Breast epithelium (tissue), 4 donors: ENCODE measurements around the gene RAB22A. TPM values are rescaled to one million over a fixed set of nuclear protein-coding genes. Genes with fewer than 3 reads are reported as not detected.
A peak's percentile ranks its signal among the peaks of the same experiment; 100 is the strongest.

Experiments
- DNase-seq, 2 donors: peaks; one replicate each; pipeline ENCODE4 v3.0.0-alpha.2; 2019; ENCODE audit warnings: low spot score in 2 of 2
- H3K27ac ChIP-seq, 2 donors: fragments of 200-600 bp; sonication (generic) in 1 of 2; one replicate each; pipeline ENCODE4 v1.5.1; 2016 to 2019; ENCODE audit warnings: mild to moderate bottlenecking in 1 of 2
- H3K27me3 ChIP-seq, 2 donors: fragments of 200-600 bp; sonication (generic) in 1 of 2; one replicate each; pipeline versions ENCODE4 v1.5.1 to v1.6.0; 2017 to 2019; ENCODE audit warnings: control low read depth in 1 of 2, mild to moderate bottlenecking in 1 of 2
- H3K36me3 ChIP-seq: fragments of 200-600 bp; one replicate; pipeline ENCODE4 v1.5.1; 2019
- H3K4me1 ChIP-seq, 2 donors: fragments of 200-600 bp; sonication (generic); one replicate each; pipeline ENCODE4 v1.5.1; 2016 to 2019; ENCODE audit warnings: control low read depth in 1 of 2
- H3K4me3 ChIP-seq, 3 donors: fragments of 200-600 bp; sonication (generic); 1 replicate in 2 of 3; 2 replicates in 1 of 3; pipeline ENCODE4 v1.5.1; 2016 to 2019; ENCODE audit warnings: mild to moderate bottlenecking in 3 of 3, moderate library complexity in 2 of 3
- H3K9me3 ChIP-seq, 2 donors: fragments of 200-600 bp; sonication (generic) in 1 of 2; one replicate each; pipeline ENCODE4 v1.5.1; 2016 to 2019; ENCODE audit warnings: control low read depth in 1 of 2
- CTCF ChIP-seq, 3 donors: fragments of 450-650 bp; IDR thresholded peaks; one replicate each; pipeline ENCODE4 v1.5.1; 2016 to 2017; ENCODE audit warnings: antibody characterized with exemption in 3 of 3, mild to moderate bottlenecking in 3 of 3, moderate library complexity in 3 of 3
- POLR2A ChIP-seq: fragments of 450-650 bp; IDR thresholded peaks from one replicate; pipeline ENCODE4 v1.6.1; 2016; ENCODE audit warnings: antibody characterized with exemption, mild to moderate bottlenecking, moderate library complexity
- POLR2AphosphoS5 ChIP-seq, 3 donors: sonication (generic); formaldehyde crosslinking; IDR thresholded peaks; one replicate each; pipeline ENCODE4 v1.6.1; 2017; ENCODE audit warnings: antibody characterized with exemption in 3 of 3
- intact Hi-C: fragments of 100-400 bp; cut with DNase I; formaldehyde crosslinking; loops from one replicate; pipeline ENCODE4 v1.15.1; 2023; ENCODE audit warnings: low total_unique reads
- total RNA-seq, 3 donors: library from RNA; depleted of rRNA; stranded (reverse); fragments of >200 nt; gene quantifications; one replicate each; pipeline ENCODE4 v1.1.0, GENCODE V29; 2016

Gene RAB22A, protein sequence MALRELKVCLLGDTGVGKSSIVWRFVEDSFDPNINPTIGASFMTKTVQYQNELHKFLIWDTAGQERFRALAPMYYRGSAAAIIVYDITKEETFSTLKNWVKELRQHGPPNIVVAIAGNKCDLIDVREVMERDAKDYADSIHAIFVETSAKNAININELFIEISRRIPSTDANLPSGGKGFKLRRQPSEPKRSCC
- 10 to 100 TPM; 17.7 to 22.4 (median 22.2) TPM for total RNA-seq

- no peaks in the 10 kb centered on the region for H3K36me3 ChIP-seq
- TF ChIP-seq POLR2AphosphoS5 (IDR thresholded peaks at IDR 0.05) (peak in 2 of 3 donors; percentile 34 to 59), POLR2A (no peak)
- peak within 1 kb of the TSS; percentile 99 to 100 (median 99) for H3K4me3 ChIP-seq
- H3K4me1 ChIP-seq, result no peaks in the 10 kb centered on the region
- peak within 1 kb of the TSS; percentile 85 to 97 for H3K27ac ChIP-seq
- no peaks in the 10 kb centered on the region for H3K27me3 ChIP-seq
- intact Hi-C loops, result no loop called here
- H3K9me3 ChIP-seq, result no peaks in the 10 kb centered on the region
- DNase-seq, result peak; percentile 61 to 70
These were observed at the start of gene RAB22A for GRCh38 chr20:58309591-58310290. Gene RAB22A (plus strand): TSS chr20:58309715. CDS start chr20:58309977, 262 bp downstream.

GRCh38 chr20:58260006-58260405, 49.5 kb upstream of the RAB22A start:
- no peak for TF ChIP-seq POLR2AphosphoS5 (IDR thresholded peaks at IDR 0.05)
- TF ChIP-seq POLR2A, result no peak
- TF ChIP-seq CTCF (IDR thresholded peaks at IDR 0.05), result no peak
- H3K9me3 ChIP-seq, result no peaks in the 10 kb centered on the region
- intact Hi-C loops, result loop anchor here (10.0 kb wide), 1 partner anchor 1235 kb away; no protein-coding TSS in a partner anchor
- no peaks in the 10 kb centered on the region for H3K36me3 ChIP-seq
- no peak overlapping the region for H3K4me3 ChIP-seq
- no peaks in the 10 kb centered on the region for H3K4me1 ChIP-seq
- no peak overlapping the region for H3K27ac ChIP-seq
- DNase-seq, result no peak
- no peaks in the 10 kb centered on the region for H3K27me3 ChIP-seq

DNA sequence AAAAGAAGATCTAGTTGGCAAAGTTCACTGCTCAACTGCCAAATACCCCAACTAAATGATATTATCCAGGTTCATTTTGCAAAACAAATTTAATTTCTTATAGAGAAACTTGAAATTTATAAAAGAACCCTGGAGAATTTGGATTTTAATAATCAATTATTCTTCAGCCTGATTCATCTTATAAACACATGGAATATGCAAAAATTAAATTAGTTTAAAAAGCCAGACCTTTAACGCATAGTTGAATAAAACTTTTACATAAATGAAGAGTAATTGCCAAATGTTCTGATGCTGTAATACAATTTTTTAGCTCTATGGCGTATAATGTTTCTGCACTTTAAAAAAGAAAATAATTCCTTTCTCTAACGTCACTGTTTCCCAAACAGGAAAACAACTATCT, 47.9 kb upstream of the RAB22A start:
- Histone ChIP-seq H3K4me1 (no peaks in the 10 kb centered on the region), H3K27me3 (no peaks in the 10 kb centered on the region), H3K27ac (no peak overlapping the region), H3K9me3 (no peaks in the 10 kb centered on the region), H3K4me3 (no peak overlapping the region), H3K36me3 (no peaks in the 10 kb centered on the region)
- no peak for TF ChIP-seq CTCF (IDR thresholded peaks at IDR 0.05)
- no peak for TF ChIP-seq POLR2AphosphoS5 (IDR thresholded peaks at IDR 0.05)
- TF ChIP-seq POLR2A, result no peak
- intact Hi-C loops, result loop anchor here (10.0 kb wide), 1 partner anchor 1233 kb away; no protein-coding TSS in a partner anchor
- DNase-seq, result no peak

GRCh38 chr20:58264271-58264670, 45.2 kb upstream of the RAB22A start:
- no peak for DNase-seq
- TF ChIP-seq POLR2A, result no peak
- TF ChIP-seq POLR2AphosphoS5 (IDR thresholded peaks at IDR 0.05), result no peak
- TF ChIP-seq CTCF (IDR thresholded peaks at IDR 0.05), result no peak
- H3K27me3 ChIP-seq, result no peaks in the 10 kb centered on the region
- intact Hi-C loops, result loop anchor here (10.0 kb wide), 1 partner anchor 1231 kb away; no protein-coding TSS in a partner anchor
- H3K9me3 ChIP-seq, result no peaks in the 10 kb centered on the region
- no peak overlapping the region for H3K27ac ChIP-seq
- H3K4me1 ChIP-seq, result no peaks in the 10 kb centered on the region
- no peak overlapping the region for H3K4me3 ChIP-seq
- no peaks in the 10 kb centered on the region for H3K36me3 ChIP-seq

- Histone ChIP-seq H3K4me1 (no peaks in the 10 kb centered on the region), H3K27me3 (no peaks in the 10 kb centered on the region), H3K4me3 (no peak overlapping the region), H3K36me3 (no peaks in the 10 kb centered on the region), H3K27ac (no peak overlapping the region), H3K9me3 (no peaks in the 10 kb centered on the region)
- intact Hi-C loops, result loop anchor here (10.0 kb wide), 1 partner anchor 1227 kb away; no protein-coding TSS in a partner anchor
- TF ChIP-seq CTCF (IDR thresholded peaks at IDR 0.05) (no peak), POLR2A (no peak), POLR2AphosphoS5 (IDR thresholded peaks at IDR 0.05) (no peak)
- DNase-seq, result no peak
These were observed 41.9 kb upstream of the RAB22A start for GRCh38 chr20:58267389-58268215.
